Activated B cell treated with CpG ODN at 0.5 μM for 24 hours (primary cell): ENCODE data around the gene TSPYL1. TPM values are rescaled to one million over a fixed set of nuclear protein-coding genes. Genes with fewer than 3 reads are reported as not detected.
"Not testable (repeated sequence)": the region's sequence is repeated elsewhere in the genome, so short reads cannot be mapped to it uniquely, and the experiment has no call there.

Source experiments
- ATAC-seq: fragments of 200-7000 bp; cut with Tn5 transposase; one replicate; pipeline ENCODE4 v1.10.0; 2021; ENCODE audit warnings: low read depth, mild to moderate bottlenecking, moderate library complexity
- CTCF ChIA-PET: fragments of 350-600 bp; sonication (Branson Sonifier 250); formaldehyde crosslinking; loops from one replicate; lab custom pipeline; 2021; ENCODE audit warnings: antibody characterized with exemption; lab: Charles Lee
- POLR2A ChIA-PET: fragments of 350-600 bp; sonication (Branson Sonifier 250); formaldehyde crosslinking; loops from one replicate; lab custom pipeline; 2021; ENCODE audit warnings: antibody characterized with exemption; lab: Charles Lee
- DNase-seq: peaks from one replicate; pipeline ENCODE4 v3.0.0; 2022
- H3K27ac Mint-ChIP-seq: one replicate; pipeline ENCODE4 v1.8.0; 2020; ENCODE audit warnings: mixed read lengths
- H3K27me3 Mint-ChIP-seq: one replicate; pipeline ENCODE4 v1.8.0; 2021; ENCODE audit warnings: mixed read lengths
- H3K36me3 Mint-ChIP-seq: one replicate; pipeline ENCODE4 v1.8.0; 2021; ENCODE audit warnings: low read depth, mixed read lengths
- H3K4me1 Mint-ChIP-seq: one replicate; pipeline ENCODE4 v1.8.0; 2021; ENCODE audit warnings: mixed read lengths
- H3K4me3 Mint-ChIP-seq: one replicate; pipeline ENCODE4 v1.8.0; 2020; ENCODE audit warnings: mild to moderate bottlenecking, mixed read lengths
- H3K9me3 Mint-ChIP-seq: one replicate; pipeline ENCODE4 v1.8.0; 2020; ENCODE audit warnings: mixed read lengths
- intact Hi-C: fragments of 100-400 bp; cut with micrococcal nuclease; formaldehyde crosslinking; loops from one replicate; pipeline ENCODE4 v1.15.1; 2024
- total RNA-seq: library from RNA; stranded (reverse); gene quantifications from 2 replicates; pipeline ENCODE4 v1.2.3, GENCODE V29; 2022
- TF ChIP-seq, protein P1 (sequence below): fragments of 200-600 bp; IDR thresholded peaks from one replicate; pipeline ENCODE4 v1.8.0; 2022; ENCODE audit warnings: antibody characterized with exemption, mild to moderate bottlenecking

Gene TSPYL1
- total RNA-seq, 1 donor from 2014 or later = 68.4 TPM

GRCh38 chr6:116326996-116327395 lies 47.3 kb upstream of the TSPYL1 start:
- DNase-seq (no peak), ATAC-seq (no peak)
- Mint-ChIP-seq H3K27ac (no peak overlapping the region), H3K4me3 (no peak overlapping the region), H3K9me3 (no peaks in the 10 kb centered on the region), H3K27me3 (no peaks in the 10 kb centered on the region), H3K36me3 (no peaks in the 10 kb centered on the region), H3K4me1 (no peaks in the 10 kb centered on the region)
- intact Hi-C loops = no loop called here
- CTCF ChIA-PET = no interaction called here
- TF ChIP-seq, protein P1, sequence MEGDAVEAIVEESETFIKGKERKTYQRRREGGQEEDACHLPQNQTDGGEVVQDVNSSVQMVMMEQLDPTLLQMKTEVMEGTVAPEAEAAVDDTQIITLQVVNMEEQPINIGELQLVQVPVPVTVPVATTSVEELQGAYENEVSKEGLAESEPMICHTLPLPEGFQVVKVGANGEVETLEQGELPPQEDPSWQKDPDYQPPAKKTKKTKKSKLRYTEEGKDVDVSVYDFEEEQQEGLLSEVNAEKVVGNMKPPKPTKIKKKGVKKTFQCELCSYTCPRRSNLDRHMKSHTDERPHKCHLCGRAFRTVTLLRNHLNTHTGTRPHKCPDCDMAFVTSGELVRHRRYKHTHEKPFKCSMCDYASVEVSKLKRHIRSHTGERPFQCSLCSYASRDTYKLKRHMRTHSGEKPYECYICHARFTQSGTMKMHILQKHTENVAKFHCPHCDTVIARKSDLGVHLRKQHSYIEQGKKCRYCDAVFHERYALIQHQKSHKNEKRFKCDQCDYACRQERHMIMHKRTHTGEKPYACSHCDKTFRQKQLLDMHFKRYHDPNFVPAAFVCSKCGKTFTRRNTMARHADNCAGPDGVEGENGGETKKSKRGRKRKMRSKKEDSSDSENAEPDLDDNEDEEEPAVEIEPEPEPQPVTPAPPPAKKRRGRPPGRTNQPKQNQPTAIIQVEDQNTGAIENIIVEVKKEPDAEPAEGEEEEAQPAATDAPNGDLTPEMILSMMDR = no peak
- POLR2A ChIA-PET = no interaction called here

DNA sequence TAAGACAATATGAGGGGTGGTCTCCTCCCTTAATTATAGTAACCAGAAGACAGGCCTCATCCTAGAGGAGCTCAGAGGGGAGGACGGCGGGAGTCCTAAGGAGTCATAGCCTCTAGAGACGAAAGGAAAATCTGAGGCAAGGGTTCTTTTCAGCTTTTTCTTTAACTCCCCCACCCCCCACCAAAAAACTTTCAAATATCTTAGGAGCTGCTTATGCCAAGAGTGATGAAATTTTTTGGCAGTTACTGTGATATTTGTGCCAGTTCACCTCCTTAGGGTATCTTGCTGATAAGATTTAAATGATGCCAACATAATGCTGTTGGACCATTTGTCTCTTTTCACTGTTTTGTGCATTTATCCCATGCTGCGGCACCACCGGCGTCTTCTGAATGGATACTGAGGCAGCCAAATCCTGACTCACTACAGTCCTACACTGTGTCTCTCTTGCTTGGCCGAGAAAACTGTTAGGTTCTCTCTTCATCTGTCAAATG lies 46.5 kb upstream of the TSPYL1 start:
- no peak overlapping the region for H3K4me3 Mint-ChIP-seq
- no peaks in the 10 kb centered on the region for H3K4me1 Mint-ChIP-seq
- no peaks in the 10 kb centered on the region for H3K9me3 Mint-ChIP-seq
- ChIA-PET POLR2A (no interaction called here), CTCF (no interaction called here)
- H3K27ac Mint-ChIP-seq = no peak overlapping the region
- intact Hi-C loops = no loop called here
- no peaks in the 10 kb centered on the region for H3K27me3 Mint-ChIP-seq
- no peak for ATAC-seq
- H3K36me3 Mint-ChIP-seq = no peaks in the 10 kb centered on the region
- TF ChIP-seq, protein P1 = no peak
- no peak for DNase-seq

DNA sequence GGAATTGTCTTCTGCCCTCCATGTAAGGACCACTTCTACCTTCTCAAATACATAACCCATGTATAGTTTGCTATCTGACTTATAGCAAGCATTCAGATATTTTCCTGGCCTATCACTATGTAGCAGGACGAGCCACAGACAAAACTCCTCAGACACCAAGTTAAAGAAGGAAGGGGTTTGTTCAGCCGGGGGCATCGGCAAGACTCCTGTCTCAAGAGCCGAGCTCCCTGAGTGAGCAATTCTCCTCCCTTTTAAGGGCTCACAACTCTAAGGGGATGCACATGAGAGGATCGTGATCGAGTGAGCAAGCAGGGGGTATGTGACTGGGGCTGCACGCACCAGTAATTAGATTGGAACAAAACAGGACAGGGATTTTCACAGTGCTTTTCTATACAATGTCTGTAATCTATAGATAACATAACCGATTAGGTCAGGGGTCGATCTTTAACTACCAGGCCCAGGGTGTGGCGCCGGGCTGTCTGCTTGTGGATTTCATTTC lies 46.0 kb upstream of the TSPYL1 start:
- CTCF ChIA-PET, H3K4me3 Mint-ChIP-seq, DNase-seq, ATAC-seq, H3K4me1 Mint-ChIP-seq, POLR2A ChIA-PET, intact Hi-C loops, H3K9me3 Mint-ChIP-seq, H3K36me3 Mint-ChIP-seq, H3K27ac Mint-ChIP-seq, H3K27me3 Mint-ChIP-seq: not testable (repeated sequence)

DNA sequence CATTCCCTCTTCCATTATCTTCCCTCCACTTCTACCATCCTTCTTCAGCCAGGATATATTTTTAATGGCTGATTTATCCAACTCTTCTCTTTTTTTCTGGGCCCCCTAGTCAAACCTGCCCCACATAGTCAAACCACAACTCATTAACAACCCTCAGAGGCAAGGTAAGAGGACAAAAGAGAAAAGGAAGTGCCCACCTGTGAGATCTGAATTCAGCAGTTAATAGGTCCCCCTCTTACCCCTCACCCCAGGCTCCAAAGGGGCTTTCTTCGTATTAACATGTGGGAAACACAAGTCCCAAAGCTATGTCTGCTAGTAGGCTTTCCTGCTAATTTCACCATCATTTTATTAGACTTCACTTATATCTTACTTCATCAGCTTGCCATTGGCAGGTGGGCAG lies 44.1 kb upstream of the TSPYL1 start:
- H3K4me1 Mint-ChIP-seq = no peaks in the 10 kb centered on the region
- ChIA-PET CTCF (no interaction called here), POLR2A (no interaction called here)
- no peak overlapping the region for H3K4me3 Mint-ChIP-seq
- ATAC-seq = no peak
- no peaks in the 10 kb centered on the region for H3K36me3 Mint-ChIP-seq
- TF ChIP-seq, protein P1 = no peak
- H3K27ac Mint-ChIP-seq = no peak overlapping the region
- intact Hi-C loops = no loop called here
- no peaks in the 10 kb centered on the region for H3K9me3 Mint-ChIP-seq
- H3K27me3 Mint-ChIP-seq = no peaks in the 10 kb centered on the region
- DNase-seq = no peak

GRCh38 chr6:116321933-116322332 lies 42.2 kb upstream of the TSPYL1 start:
- H3K27me3 Mint-ChIP-seq, ATAC-seq, H3K27ac Mint-ChIP-seq, H3K36me3 Mint-ChIP-seq, POLR2A ChIA-PET, H3K9me3 Mint-ChIP-seq, H3K4me3 Mint-ChIP-seq, DNase-seq, H3K4me1 Mint-ChIP-seq, CTCF ChIA-PET, intact Hi-C loops: not testable (repeated sequence)

- ATAC-seq = no peak
- Mint-ChIP-seq H3K27me3 (no peaks in the 10 kb centered on the region), H3K4me1 (peaks cover 24% of the 10 kb centered on the region), H3K36me3 (no peaks in the 10 kb centered on the region), H3K4me3 (no peak overlapping the region), H3K27ac (no peak overlapping the region), H3K9me3 (no peaks in the 10 kb centered on the region)
- ChIA-PET CTCF (interaction anchor here (1.2 to 1.3 kb wide), 2 partner anchors 24 to 29 kb away, joined by 4 to 6 read pairs; no protein-coding TSS in a partner anchor), POLR2A (no interaction called here)
- intact Hi-C loops = no loop called here
- no peak for DNase-seq
- TF ChIP-seq, protein P1 = no peak
Observed at GRCh38 chr6:116316772-116317467, 37.2 kb upstream of the TSPYL1 start.
